Smooth muscle cell (in vitro differentiated cells): ENCODE data around the gene PLCZ1. TPM values are rescaled to one million over a fixed set of nuclear protein-coding genes. Genes with fewer than 3 reads are reported as not detected.
"Not testable (repeated sequence)": the region's sequence is repeated elsewhere in the genome, so short reads cannot be mapped to it uniquely, and the experiment has no call there.

Experiments
- DNase-seq: peaks from one replicate; lab custom pipeline; 2025; ENCODE audit not compliant: unreplicated experiment; lab: John Stamatoyannopoulos, UW
- H2AFZ ChIP-seq: fragments of 200-600 bp; sonication (generic); 2 replicates; pipeline ENCODE4 v1.6.0; 2016; ENCODE audit warnings: antibody characterized with exemption, low read depth, mild to moderate bottlenecking
- H3F3A ChIP-seq: fragments of 200-600 bp; sonication (generic); 2 replicates; pipeline ENCODE4 v1.6.0; 2017; ENCODE audit warnings: antibody characterized with exemption, low read depth
- H3K27ac ChIP-seq: fragments of 200-600 bp; sonication (generic); 2 replicates; pipeline ENCODE4 v1.5.1; 2016; ENCODE audit warnings: low read depth, mild to moderate bottlenecking
- H3K27me3 ChIP-seq: fragments of 200-600 bp; sonication (generic); 2 replicates; pipeline ENCODE4 v1.6.1; 2016; ENCODE audit warnings: low read depth, mild to moderate bottlenecking
- H3K36me3 ChIP-seq: fragments of 200-600 bp; sonication (generic); 2 replicates; pipeline ENCODE4 v1.5.1; 2016; ENCODE audit warnings: low read depth
- H3K4me1 ChIP-seq: fragments of 200-600 bp; sonication (generic); 2 replicates; pipeline ENCODE4 v1.5.1; 2016; ENCODE audit warnings: low read depth
- H3K4me2 ChIP-seq: fragments of 200-600 bp; sonication (generic); 2 replicates; pipeline ENCODE4 v1.6.0; 2016; ENCODE audit warnings: mild to moderate bottlenecking
- H3K4me3 ChIP-seq: fragments of 200-600 bp; sonication (generic); 2 replicates; pipeline ENCODE4 v1.5.1; 2016; ENCODE audit warnings: mild to moderate bottlenecking
- H3K79me2 ChIP-seq: fragments of 200-600 bp; sonication (generic); 2 replicates; pipeline ENCODE4 v1.6.0; 2016; ENCODE audit warnings: low read depth, mild to moderate bottlenecking
- H3K9ac ChIP-seq: fragments of 200-600 bp; sonication (generic); 2 replicates; pipeline ENCODE4 v1.6.0; 2016; ENCODE audit warnings: low read depth
- H3K9me3 ChIP-seq: fragments of 200-600 bp; sonication (generic); replicated peaks from 2 replicates; pipeline ENCODE4 v1.5.1; 2016; ENCODE audit warnings: low read depth
- H4K20me1 ChIP-seq: fragments of 200-600 bp; sonication (generic); 2 replicates; pipeline ENCODE4 v1.6.0; 2016; ENCODE audit warnings: low read depth
- CTCF ChIP-seq: fragments of 200-600 bp; sonication (generic); IDR thresholded peaks from 2 replicates; pipeline ENCODE4 v1.5.1; 2017; ENCODE audit warnings: borderline replicate concordance, mild to moderate bottlenecking, antibody characterized with exemption; ENCODE audit not compliant: insufficient read depth, poor library complexity, severe bottlenecking
- WGBS: methylation state at CpG from one replicate; pipeline ENCODE4 v1.1.7; 2016; ENCODE audit warnings: low lambda C conversion rate; 5-methylcytosine and 5-hydroxymethylcytosine counted together
- polyA plus RNA-seq: library from polyadenylated mRNA; unstranded; fragments of >200 nt; fragmentation: Nextera tagmentation; extraction: Ambion mirVana; gene quantifications from 2 replicates; pipeline ENCODE4 v1.2.1, GENCODE V29; 2016
- total RNA-seq: library from RNA; depleted of rRNA; stranded (reverse); fragments of >200 nt; gene quantifications from 2 replicates; pipeline ENCODE4 v1.2.3, GENCODE V29; 2014

The PLCZ1 gene
- total and polyA plus RNA-seq, 2 experiments from 2014 or later = not detected

DNA sequence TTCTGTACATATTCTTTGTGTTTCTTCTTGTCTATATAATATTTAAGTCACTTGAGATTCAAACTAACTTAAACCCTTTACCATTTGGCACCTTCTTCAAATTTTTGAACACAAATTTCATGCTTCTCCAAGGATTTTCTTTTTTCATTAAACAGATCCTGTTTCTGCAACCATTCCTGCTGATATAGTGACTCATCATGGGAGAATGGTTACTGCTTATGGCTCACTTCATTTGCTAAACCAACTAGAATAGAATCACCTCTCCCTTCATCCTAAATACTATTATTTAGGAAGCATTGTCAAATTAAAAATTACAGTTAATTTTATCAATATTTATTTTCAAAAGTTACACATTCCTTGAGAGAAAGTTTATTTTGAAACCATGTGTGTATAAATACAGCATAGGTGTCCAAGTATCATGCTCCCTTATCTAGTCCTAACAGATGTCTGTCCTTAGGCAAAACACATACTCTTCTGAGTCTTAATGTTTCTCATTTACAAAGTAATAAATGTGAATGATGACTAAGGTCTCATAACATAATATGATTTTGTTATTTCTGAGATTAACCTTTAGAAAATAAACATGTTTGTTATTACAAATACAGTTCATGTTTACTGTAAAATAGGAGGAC is 40.7 kb downstream of the PLCZ1 start:
- no peak for TF ChIP-seq CTCF
- no peak overlapping the region for H3K27ac ChIP-seq
- no peak for DNase-seq

GRCh38 chr12:18693986-18694385 is 43.8 kb downstream of the PLCZ1 start:
- H3K9ac ChIP-seq, DNase-seq, H2AFZ ChIP-seq, H3K9me3 ChIP-seq, H4K20me1 ChIP-seq, H3F3A ChIP-seq, H3K27me3 ChIP-seq, H3K4me3 ChIP-seq, H3K4me2 ChIP-seq, H3K36me3 ChIP-seq, H3K79me2 ChIP-seq, H3K27ac ChIP-seq, H3K4me1 ChIP-seq: not testable (repeated sequence)
- WGBS = 86% methylated on average over 5 of the region's 5 CpGs

More for the DNA sequence above, 40.7 kb downstream of the PLCZ1 start:
- Histone ChIP-seq H3K36me3 (no peaks in the 10 kb centered on the region), H4K20me1 (no peaks in the 10 kb centered on the region), H3K4me1 (no peaks in the 10 kb centered on the region), H3K27me3 (no peaks in the 10 kb centered on the region), H3K79me2 (no peaks in the 10 kb centered on the region), H3K4me2 (no peak overlapping the region), H3K4me3 (no peak overlapping the region), H2AFZ (no peak overlapping the region), H3K9me3 (no peaks in the 10 kb centered on the region), H3K9ac (no peak overlapping the region), H3F3A (no peaks in the 10 kb centered on the region)

DNA sequence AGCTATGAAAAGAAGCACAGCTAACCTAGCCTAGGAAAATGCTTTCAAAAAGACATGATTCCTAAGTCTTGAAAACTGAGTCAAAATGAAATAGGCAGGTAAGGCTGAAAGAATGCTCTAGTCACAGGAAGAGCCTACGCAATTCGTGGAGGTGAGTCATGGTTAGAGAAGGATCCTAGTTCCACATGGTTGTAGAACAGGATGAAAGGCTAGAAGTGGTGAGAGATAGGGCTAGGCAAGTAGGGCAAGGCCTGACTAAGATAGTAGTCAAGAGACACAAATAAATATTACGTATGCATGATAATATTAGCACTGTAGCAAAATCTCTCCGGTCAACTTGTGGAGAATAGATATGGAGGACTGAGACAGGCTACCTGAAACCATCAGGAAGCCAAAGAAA is 47.2 kb downstream of the PLCZ1 start:
- no peaks in the 10 kb centered on the region for H3K27me3 ChIP-seq
- H3K9me3 ChIP-seq = no peaks in the 10 kb centered on the region
- H3K79me2 ChIP-seq = no peaks in the 10 kb centered on the region
- H4K20me1 ChIP-seq = no peaks in the 10 kb centered on the region
- H3K27ac ChIP-seq = peak overlapping the region; percentile 69
- H2AFZ ChIP-seq = no peak overlapping the region
- no peaks in the 10 kb centered on the region for H3K36me3 ChIP-seq
- no peak overlapping the region for H3K4me2 ChIP-seq
- 81% methylated on average over 4 of the region's 4 CpGs for WGBS
- H3F3A ChIP-seq = no peaks in the 10 kb centered on the region
- no peak for TF ChIP-seq CTCF
- H3K4me3 ChIP-seq = no peak overlapping the region
- DNase-seq = no peak
- H3K9ac ChIP-seq = peak overlapping the region; percentile 18
- H3K4me1 ChIP-seq = no peaks in the 10 kb centered on the region

GRCh38 chr12:18689771-18690170 is 48.0 kb downstream of the PLCZ1 start:
- Histone ChIP-seq H2AFZ (no peak overlapping the region), H3K9me3 (no peaks in the 10 kb centered on the region), H3K79me2 (no peaks in the 10 kb centered on the region), H3K27me3 (no peaks in the 10 kb centered on the region), H3K4me1 (no peaks in the 10 kb centered on the region), H3K4me3 (no peak overlapping the region), H3K9ac (peak overlapping the region; percentile 56), H3K4me2 (no peak overlapping the region), H3K27ac (peak overlapping the region; percentile 69), H3K36me3 (no peaks in the 10 kb centered on the region), H4K20me1 (no peaks in the 10 kb centered on the region), H3F3A (no peaks in the 10 kb centered on the region)
- WGBS = 93% methylated on average over 3 of the region's 3 CpGs
- TF ChIP-seq CTCF = no peak
- DNase-seq = no peak
